Right hindlimb (tissue), 1 donor: ENCODE measurements around the gene DAPK2.

Source experiments
- DNase-seq: peaks from one replicate; pipeline ENCODE4 v3.0.0-alpha.2; 2018

The DAPK2 gene

GRCh38 chr15:64052925-64053491 lies 6.7 kb upstream of the DAPK2 start:
- no peak for DNase-seq

- DNase-seq, result no peak
Measured at GRCh38 chr15:64051407-64052259, 5.3 kb upstream of the DAPK2 start.

- no peak for DNase-seq
Measured at GRCh38 chr15:64051093-64051402, 4.8 kb upstream of the DAPK2 start.

- no peak for DNase-seq
Measured at GRCh38 chr15:64050281-64051092, 4.2 kb upstream of the DAPK2 start.

- no peak for DNase-seq
Measured at GRCh38 chr15:64048781-64049460, 2.6 kb upstream of the DAPK2 start.

- no peak for DNase-seq
Measured at GRCh38 chr15:64045774-64046420, 388 bp downstream of the DAPK2 start.

DNA sequence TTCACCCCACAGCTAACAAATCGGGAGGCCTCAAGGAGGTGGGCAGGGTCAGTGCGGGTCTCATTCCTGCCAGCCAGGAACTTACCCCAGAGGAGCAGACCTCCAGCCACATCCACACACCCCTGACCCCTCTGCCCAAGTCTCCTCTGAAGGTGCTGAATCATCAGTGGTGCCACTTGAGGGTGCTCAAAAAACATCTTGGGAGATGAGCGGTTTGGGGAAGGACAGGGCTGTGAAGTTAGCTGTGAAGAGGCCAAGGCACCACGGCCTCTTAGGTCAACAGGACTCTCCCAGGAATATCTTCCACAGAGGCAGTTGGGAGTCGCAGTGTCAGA lies 1.2 kb downstream of the DAPK2 start:
- DNase-seq, result no peak

DNA sequence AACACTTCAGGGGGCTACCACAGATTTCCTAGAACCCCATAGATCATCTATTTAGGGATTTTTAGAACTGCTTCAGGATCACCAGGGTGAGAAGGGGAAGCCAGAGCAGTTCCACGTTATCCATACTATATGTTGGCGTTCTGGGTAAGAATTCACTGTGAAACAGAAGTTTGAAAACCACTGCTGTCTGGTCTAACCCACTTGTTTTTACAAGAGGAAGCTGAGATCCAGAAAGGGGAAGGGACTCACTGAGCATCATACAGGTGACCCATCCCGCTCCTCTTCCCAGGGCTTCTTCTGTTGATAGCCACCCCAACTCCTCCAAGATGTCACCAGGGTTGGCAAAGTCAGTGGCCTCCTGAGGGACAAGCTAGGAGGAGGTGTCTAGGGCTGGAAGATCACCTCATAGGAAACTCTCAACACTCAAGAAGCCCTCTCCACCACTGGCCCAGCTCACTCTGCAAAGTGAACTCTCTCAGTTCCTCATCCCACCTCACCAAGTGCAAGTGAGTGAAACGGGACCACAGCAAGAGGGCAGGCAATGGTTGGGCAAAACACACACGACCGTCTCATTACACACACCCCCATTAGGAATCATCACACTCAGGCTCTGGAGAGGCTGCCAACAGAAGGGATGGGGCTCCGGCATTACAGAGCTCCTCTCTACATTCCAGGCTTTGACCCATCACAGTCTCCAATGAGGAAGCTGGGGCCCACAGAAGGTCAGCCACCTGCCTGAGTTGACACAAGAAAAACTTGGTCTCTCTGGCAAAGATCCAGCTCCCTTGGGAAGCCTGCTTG lies 1.8 kb downstream of the DAPK2 start:
- no peak for DNase-seq

DNA sequence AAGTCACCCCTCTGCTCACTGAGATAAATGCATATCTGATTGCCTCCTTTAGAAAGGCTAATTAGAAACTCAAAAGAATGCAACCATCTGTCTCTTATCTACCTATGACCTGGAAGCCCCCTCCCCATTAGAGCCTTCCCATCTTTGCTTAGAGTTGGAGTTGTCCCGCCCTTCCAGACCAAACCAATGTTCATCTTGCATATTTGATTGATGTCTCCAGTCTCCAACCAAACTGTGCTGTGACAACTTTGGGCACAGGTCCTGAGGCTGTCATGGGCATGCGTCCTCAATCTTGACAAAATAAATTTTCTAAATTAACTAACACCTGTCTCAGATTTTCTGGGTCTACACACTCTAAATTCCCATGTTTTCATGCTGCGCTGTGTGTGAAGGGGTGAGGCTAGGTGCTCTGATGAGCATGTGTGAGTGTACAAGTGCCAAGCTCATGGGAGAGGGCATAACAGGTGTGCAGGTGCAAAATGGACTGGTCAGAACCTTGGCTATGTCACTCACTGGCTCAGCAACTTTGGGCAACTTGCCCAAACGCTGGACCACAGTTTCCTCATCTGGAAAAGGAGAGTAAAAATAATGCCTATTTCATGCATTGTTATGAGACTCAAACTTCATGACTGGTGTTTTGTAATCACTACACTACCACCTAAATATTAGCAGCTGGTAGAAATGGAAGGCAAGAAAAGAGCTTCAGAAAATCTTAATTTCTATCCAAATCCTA lies 7.2 kb downstream of the DAPK2 start:
- no peak for DNase-seq

DNA sequence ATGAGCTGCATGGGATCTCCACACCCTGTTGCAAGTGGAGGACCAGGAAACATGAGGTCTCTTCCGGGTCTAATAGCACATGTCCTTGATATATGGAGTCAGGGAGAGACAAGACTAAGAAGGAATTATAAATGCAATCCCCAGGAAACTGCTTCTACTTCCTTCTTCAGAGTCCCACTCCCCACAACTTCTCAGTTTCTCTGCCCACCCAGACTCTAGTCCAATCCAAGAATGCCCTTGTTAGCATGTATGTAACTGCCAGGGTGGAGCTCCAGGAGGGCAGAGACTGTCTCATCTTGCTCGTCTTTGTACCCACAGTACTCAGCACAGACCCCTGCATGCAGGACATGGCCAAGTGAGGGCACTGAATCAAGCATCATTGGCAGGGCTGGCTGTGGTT lies 8.3 kb downstream of the DAPK2 start:
- no peak for DNase-seq

- DNase-seq, result no peak
Measured at GRCh38 chr15:64037116-64037515, 9.2 kb downstream of the DAPK2 start.

- no peak for DNase-seq
Measured at GRCh38 chr15:64035525-64035924, 10.8 kb downstream of the DAPK2 start.

DNA sequence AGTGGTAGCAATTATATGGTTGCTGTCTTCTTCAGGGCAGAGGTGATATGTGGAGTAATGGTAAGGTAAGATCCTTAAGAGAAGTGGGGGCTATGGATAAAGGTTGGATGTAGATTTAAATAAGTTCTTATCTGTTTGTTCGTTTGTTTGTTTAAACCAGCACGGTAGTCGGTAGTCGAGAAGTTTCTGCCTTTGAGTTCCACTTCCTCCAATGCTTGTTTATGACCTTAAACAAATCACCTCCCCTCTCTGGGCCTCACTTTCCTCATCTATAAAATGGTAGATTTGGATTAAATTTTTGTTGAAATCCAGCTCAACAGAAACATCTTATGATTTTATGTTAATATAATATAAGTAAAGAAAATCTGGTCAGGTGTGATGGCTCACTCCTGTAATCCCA lies 11.8 kb downstream of the DAPK2 start:
- DNase-seq, result no peak

GRCh38 chr15:64032329-64032728 lies 14.0 kb downstream of the DAPK2 start:
- DNase-seq, result no peak

DNA sequence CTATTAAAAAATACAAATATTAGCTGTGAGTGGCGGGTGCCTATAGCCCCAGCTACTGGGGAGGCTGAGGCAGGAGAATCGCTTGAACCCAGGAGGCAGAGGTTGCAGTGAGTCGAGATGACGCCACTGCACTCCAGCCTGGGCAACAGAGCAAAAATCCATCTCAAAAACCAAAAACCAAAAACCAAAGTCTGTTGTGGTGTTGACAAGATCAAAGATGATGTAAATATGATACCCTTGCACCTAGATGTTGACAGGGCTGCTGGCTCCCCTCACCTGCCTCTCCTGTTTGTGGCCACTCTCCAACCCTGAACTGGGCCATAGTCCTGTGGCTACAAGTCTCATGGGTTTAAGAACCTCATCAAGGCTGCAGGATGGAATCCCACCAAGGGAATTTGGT lies 16.2 kb downstream of the DAPK2 start:
- DNase-seq, result no peak

DNA sequence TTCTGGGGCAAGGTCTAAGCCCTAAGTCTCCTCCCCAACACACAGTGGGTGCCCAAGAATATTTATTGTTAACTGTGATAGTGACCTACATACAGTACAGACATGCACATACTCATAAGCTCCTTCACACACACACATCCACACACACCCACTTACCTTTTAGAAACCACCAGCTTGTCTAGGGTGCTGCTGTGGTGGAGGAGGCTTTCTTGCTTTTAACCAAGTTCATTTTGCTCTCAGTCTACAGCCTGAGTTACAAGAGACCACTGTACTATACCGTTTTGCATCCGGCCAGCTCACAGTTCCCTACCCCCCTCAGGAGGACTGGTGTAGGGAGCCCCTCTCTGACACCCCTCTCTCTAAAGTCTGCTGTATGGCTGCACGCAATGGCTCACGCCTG lies 16.7 kb downstream of the DAPK2 start:
- no peak for DNase-seq

DNA sequence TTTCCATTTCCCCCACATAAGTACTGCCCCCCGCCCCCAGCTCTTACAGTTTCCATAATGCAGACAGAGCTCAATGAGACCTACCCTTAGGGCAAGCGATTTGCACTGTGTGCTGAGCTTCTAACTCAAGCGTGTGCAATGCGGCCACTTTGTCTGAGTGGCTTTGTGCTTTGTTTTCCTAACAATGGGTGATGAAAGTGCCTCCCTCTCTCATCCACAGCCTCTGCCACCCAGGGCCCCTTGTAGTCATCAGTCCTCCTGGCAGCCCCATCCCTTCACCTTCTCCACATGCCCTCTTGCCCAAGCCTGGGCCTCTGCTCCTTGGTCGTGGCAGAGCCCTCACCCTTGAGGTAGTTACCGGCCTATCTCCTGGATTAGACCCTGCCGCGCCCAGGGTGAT lies 17.2 kb downstream of the DAPK2 start:
- no peak for DNase-seq

GRCh38 chr15:64026591-64026990 lies 19.7 kb downstream of the DAPK2 start:
- DNase-seq, result no peak

DNA sequence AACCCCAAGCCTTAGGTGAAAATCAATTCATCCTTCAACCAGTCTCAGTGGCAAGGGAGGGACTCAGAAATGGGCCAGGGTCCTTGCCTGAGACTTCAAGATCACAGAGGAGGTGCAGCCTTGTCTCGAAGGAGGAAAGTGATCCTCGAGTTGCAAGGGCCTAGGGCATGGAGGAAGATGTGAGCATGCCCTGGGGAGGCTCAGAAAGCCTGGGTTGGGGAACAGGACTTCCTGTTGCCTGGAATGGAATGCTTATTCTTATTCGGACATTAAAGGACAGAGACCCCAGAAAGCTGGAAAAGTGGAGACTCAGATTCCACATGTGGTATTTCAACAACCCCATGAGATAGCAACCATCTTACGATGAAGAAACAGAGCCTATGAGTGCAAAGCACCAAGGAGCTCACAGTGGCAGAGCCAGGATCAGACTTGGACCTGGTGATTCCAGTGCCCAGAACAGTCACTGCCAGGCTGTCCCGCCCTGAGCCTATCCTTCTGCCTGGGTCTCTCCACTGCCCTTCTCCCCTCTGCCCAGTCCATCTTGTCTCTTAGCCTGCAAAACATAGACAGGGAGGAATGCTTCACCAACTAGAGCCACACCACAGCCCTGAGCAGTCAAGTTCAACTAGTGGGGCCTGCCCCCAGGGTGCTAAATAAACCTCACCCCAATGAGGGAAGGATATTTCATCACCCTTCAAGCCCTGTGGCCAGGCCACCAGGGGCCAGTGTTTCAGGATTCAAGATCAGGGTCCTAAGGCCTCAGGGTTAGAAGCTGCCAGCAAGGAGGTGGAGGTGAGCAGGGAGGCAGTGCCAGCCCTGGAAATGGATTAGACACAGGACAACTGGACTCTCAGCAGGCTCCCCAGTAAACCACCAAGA lies 21.9 kb downstream of the DAPK2 start:
- no peak for DNase-seq

GRCh38 chr15:64023220-64023619 lies 23.1 kb downstream of the DAPK2 start:
- no peak for DNase-seq
